Esophagus muscularis mucosa (tissue), 4 donors: Measurements from ENCODE around the gene FAM118B.

Experiments used
- CTCF ChIP-seq, 3 experiments: fragments of 200-600 bp in 2 of 3; fragments of 450-650 bp in 1 of 3; sonication (generic) in 2 of 3; IDR thresholded peaks; one replicate each; pipeline ENCODE4 v1.5.1; 2017 to 2019; ENCODE audit warnings: antibody characterized with exemption in 3 of 3, mild to moderate bottlenecking in 2 of 3, moderate library complexity in 1 of 3
- EP300 ChIP-seq: sonication (generic); formaldehyde crosslinking; IDR thresholded peaks from one replicate; pipeline ENCODE4 v1.6.1; 2017; ENCODE audit warnings: antibody characterized with exemption
- POLR2A ChIP-seq: fragments of 450-650 bp; IDR thresholded peaks from one replicate; pipeline ENCODE4 v1.6.1; 2017; ENCODE audit warnings: antibody characterized with exemption, moderate library complexity, mild to moderate bottlenecking, low read depth

- TF ChIP-seq POLR2A, result no peak
- TF ChIP-seq CTCF (IDR thresholded peaks at IDR 0.05), result no peak
- no peak for TF ChIP-seq EP300
These were observed 18.4 kb downstream of the FAM118B start for GRCh38 chr11:126229858-126230540.
